WI38 (cell line): ENCODE data around the gene BIN2.

Source experiments
- H3K4me3 ChIP-seq: 2 replicates; pipeline ENCODE4 v1.5.1; 2011; ENCODE audit warnings: low read depth, mild to moderate bottlenecking, control low read depth, low read length
- CTCF ChIP-seq: IDR thresholded peaks from 2 replicates; pipeline ENCODE4 v1.5.1; 2012; ENCODE audit warnings: low read depth, mild to moderate bottlenecking, control low read depth, low read length

The BIN2 gene

GRCh38 chr12:51246254-51246853, 77.6 kb downstream of the BIN2 start:
- H3K4me3 ChIP-seq, result no peak overlapping the region
- TF ChIP-seq CTCF, result no peak

- H3K4me3 ChIP-seq, result no peak overlapping the region
- TF ChIP-seq CTCF, result no peak
Measured at GRCh38 chr12:51245476-51246253, 78.3 kb downstream of the BIN2 start.

- H3K4me3 ChIP-seq, result no peak overlapping the region
- no peak for TF ChIP-seq CTCF
Measured at GRCh38 chr12:51244269-51244668, 79.7 kb downstream of the BIN2 start.

GRCh38 chr12:51242876-51243275, 81.1 kb downstream of the BIN2 start:
- TF ChIP-seq CTCF, result no peak
- no peak overlapping the region for H3K4me3 ChIP-seq

- no peak for TF ChIP-seq CTCF
- H3K4me3 ChIP-seq, result no peak overlapping the region
Measured at GRCh38 chr12:51242120-51242519, 81.9 kb downstream of the BIN2 start.

GRCh38 chr12:51240971-51241370, 83.0 kb downstream of the BIN2 start:
- H3K4me3 ChIP-seq, result no peak overlapping the region
- no peak for TF ChIP-seq CTCF
